ENCODE results near the gene EIF1B. TPM values are rescaled to one million over a fixed set of nuclear protein-coding genes. Genes with fewer than 3 reads are reported as not detected.

EIF1B gene
- total RNA-seq, 1 experiment from 2014 or later: 10.0 TPM

- ATAC-seq: no peak
- no TSS peak for BruUV-seq (replicated peaks)
Observed at GRCh38 chr3:40302784-40303183, 6.7 kb upstream of the EIF1B start.

GRCh38 chr3:40304352-40304751 lies 5.2 kb upstream of the EIF1B start:
- Histone ChIP-seq H3K4me3 (ENCODE audit: low read length) (no peak overlapping the region), H3K27ac (ENCODE audit: low read length) (no peak overlapping the region), H4K20me1 (ENCODE audit: low read length) (no peaks in the 10 kb centered on the region), H3K9me3 (ENCODE audit: low read length) (no peaks in the 10 kb centered on the region), H3K9me2 (replicated peaks; ENCODE audit: low read length) (no peaks in the 10 kb centered on the region), H3K27me3 (ENCODE audit: low read length) (no peaks in the 10 kb centered on the region), H2AFZ (ENCODE audit: low read length) (no peak overlapping the region), H3K4me1 (ENCODE audit: insufficient read depth, low read length) (0 out of 2 replicates have a peak, but pooled peaks cover 5% of the 10 kb centered on the region), H3F3A (ENCODE audit: low read length, unreplicated experiment) (no peaks in the 10 kb centered on the region), H3K36me3 (ENCODE audit: low read depth, low read length) (no peaks in the 10 kb centered on the region), H3K9ac (ENCODE audit: low read length) (no peak overlapping the region), H3K4me2 (ENCODE audit: low read length) (no peak overlapping the region), H3K79me2 (ENCODE audit: low read length) (no peaks in the 10 kb centered on the region)
- ATAC-seq (no peak), DNase-seq (no peak)
- ChIA-PET CTCF (no interaction called here), POLR2A (ENCODE audit: unreplicated experiment) (no interaction called here)
- TF ChIP-seq EZH2 (IDR thresholded peaks at IDR 0.05; ENCODE audit: low read length, unreplicated experiment) (no peak), CTCF (conservative IDR thresholded peaks at IDR 0.05; ENCODE audit: low read depth, low read length) (no peak), EZH2phosphoT487 (IDR thresholded peaks at IDR 0.05; ENCODE audit: borderline replicate concordance, low read length) (no peak)
- intact Hi-C loops (cut with micrococcal nuclease): no loop called here
- BruUV-seq (replicated peaks): no TSS peak

More at GRCh38 chr3:40302784-40303183, 6.7 kb upstream of the EIF1B start:
- Histone ChIP-seq H3K4me2 (ENCODE audit: low read length) (no peak overlapping the region), H3K9me2 (replicated peaks; ENCODE audit: low read length) (no peaks in the 10 kb centered on the region), H3K27ac (ENCODE audit: low read length) (no peak overlapping the region), H3K9ac (ENCODE audit: low read length) (no peak overlapping the region), H2AFZ (ENCODE audit: low read length) (no peak overlapping the region), H4K20me1 (ENCODE audit: low read length) (no peaks in the 10 kb centered on the region), H3K79me2 (ENCODE audit: low read length) (no peaks in the 10 kb centered on the region), H3K36me3 (ENCODE audit: low read depth, low read length) (no peaks in the 10 kb centered on the region), H3K4me1 (ENCODE audit: insufficient read depth, low read length) (no peaks in the 10 kb centered on the region), H3K27me3 (ENCODE audit: low read length) (no peaks in the 10 kb centered on the region), H3K9me3 (ENCODE audit: low read length) (no peaks in the 10 kb centered on the region), H3F3A (ENCODE audit: low read length, unreplicated experiment) (no peaks in the 10 kb centered on the region), H3K4me3 (ENCODE audit: low read length) (no peak overlapping the region)
- no peak for TF ChIP-seq EZH2 (IDR thresholded peaks at IDR 0.05; ENCODE audit: low read length, unreplicated experiment)
- TF ChIP-seq CTCF (conservative IDR thresholded peaks at IDR 0.05; ENCODE audit: low read depth, low read length): no peak
- no peak for TF ChIP-seq EZH2phosphoT487 (IDR thresholded peaks at IDR 0.05; ENCODE audit: borderline replicate concordance, low read length)
- CTCF ChIA-PET: no interaction called here
- intact Hi-C loops (cut with micrococcal nuclease): no loop called here
- POLR2A ChIA-PET (ENCODE audit: unreplicated experiment): no interaction called here
- no peak for DNase-seq

- H3K4me3 ChIP-seq (ENCODE audit: low read length): no peak overlapping the region
- no peaks in the 10 kb centered on the region for H3K9me2 ChIP-seq (replicated peaks; ENCODE audit: low read length)
- peaks cover 11% of the 10 kb centered on the region; the same call in 1 of the 2 replicates for H3K4me1 ChIP-seq (ENCODE audit: insufficient read depth, low read length)
- peaks cover 2% of the 10 kb centered on the region; the same call in 1 of the 2 replicates for H3K36me3 ChIP-seq (ENCODE audit: low read depth, low read length)
- H3K9ac ChIP-seq (ENCODE audit: low read length): no peak overlapping the region
- ATAC-seq (no peak), DNase-seq (no peak)
- H3F3A ChIP-seq (ENCODE audit: low read length, unreplicated experiment): no peaks in the 10 kb centered on the region
- ChIA-PET POLR2A (ENCODE audit: unreplicated experiment) (no interaction called here), CTCF (interaction anchor here (0.6 kb wide), 1 partner anchor 1618 kb away, joined by 3 read pairs; no protein-coding TSS in a partner anchor)
- intact Hi-C loops (cut with micrococcal nuclease): no loop called here
- no peaks in the 10 kb centered on the region for H3K27me3 ChIP-seq (ENCODE audit: low read length)
- H3K27ac ChIP-seq (ENCODE audit: low read length): no peak overlapping the region
- H3K4me2 ChIP-seq (ENCODE audit: low read length): no peak overlapping the region
- H3K79me2 ChIP-seq (ENCODE audit: low read length): peaks cover 17% of the 10 kb centered on the region
- BruUV-seq (replicated peaks): no TSS peak
- H3K9me3 ChIP-seq (ENCODE audit: low read length): no peaks in the 10 kb centered on the region
- TF ChIP-seq EZH2phosphoT487 (IDR thresholded peaks at IDR 0.05; ENCODE audit: borderline replicate concordance, low read length) (no peak), CTCF (conservative IDR thresholded peaks at IDR 0.05; ENCODE audit: low read depth, low read length) (no peak), EZH2 (IDR thresholded peaks at IDR 0.05; ENCODE audit: low read length, unreplicated experiment) (no peak)
- H2AFZ ChIP-seq (ENCODE audit: low read length): no peak overlapping the region
- no peaks in the 10 kb centered on the region for H4K20me1 ChIP-seq (ENCODE audit: low read length)
Observed at GRCh38 chr3:40306336-40306735, 3.2 kb upstream of the EIF1B start.

Data from PC-3 (cell line).